HG03565 (cell line): Measurements from ENCODE around the gene NME9.
"Not testable (repeated sequence)": the region's sequence is repeated elsewhere in the genome, so short reads cannot be mapped to it uniquely, and the experiment has no call there.

Source experiments
- ATAC-seq: cut with Tn5 transposase; IDR thresholded peaks from one replicate; pipeline ENCODE4 v1.9.1; 2021; ENCODE audit warnings: mild to moderate bottlenecking, moderate library complexity; ENCODE audit not compliant: unreplicated experiment

Gene NME9, protein sequence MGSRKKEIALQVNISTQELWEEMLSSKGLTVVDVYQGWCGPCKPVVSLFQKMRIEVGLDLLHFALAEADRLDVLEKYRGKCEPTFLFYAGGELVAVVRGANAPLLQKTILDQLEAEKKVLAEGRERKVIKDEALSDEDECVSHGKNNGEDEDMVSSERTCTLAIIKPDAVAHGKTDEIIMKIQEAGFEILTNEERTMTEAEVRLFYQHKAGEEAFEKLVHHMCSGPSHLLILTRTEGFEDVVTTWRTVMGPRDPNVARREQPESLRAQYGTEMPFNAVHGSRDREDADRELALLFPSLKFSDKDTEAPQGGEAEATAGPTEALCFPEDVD

DNA sequence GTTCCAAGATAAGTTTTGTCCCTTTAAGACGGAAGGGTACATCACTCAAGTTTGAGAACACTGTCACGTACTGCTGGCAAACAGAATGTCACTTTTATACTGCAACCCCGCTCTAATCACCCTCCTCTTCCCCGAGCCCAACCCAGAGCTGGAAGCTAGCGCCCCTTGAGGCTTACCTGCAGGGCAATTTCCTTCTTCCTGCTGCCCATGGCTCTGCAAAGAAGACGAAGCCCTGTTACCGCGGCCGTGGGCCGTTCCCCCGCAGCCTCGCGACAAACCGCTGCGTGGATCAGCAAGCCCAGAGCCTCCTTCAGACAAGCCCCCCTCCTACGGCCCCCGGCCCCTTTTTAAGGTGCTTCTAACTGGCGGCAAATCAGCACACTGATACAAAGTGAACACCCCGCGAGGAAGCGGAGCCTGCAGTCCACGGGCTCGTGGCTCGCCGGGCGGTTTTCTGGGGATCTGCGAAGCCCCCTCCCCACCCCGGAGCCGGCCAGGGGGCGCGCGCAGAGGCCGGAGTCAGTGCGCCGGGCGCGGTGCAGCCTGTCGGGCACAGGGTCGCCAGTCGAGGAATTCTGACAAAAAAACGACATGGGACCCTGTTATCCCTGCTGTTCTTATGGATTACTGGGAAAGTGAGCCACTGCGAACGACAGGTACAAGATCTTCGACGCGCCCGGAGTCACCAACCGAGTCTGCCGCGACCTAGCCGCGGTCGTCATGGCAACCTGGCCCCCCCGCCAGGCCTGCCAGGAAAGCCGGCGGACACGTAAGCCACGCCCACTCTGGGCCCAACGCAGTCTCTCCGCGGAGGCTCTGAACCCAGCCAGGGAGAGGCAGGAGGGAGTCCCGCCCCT lies at the start of gene NME9:
NME9 (minus strand) TSS at position 725 of the 857 bp plus-strand sequence; CDS start at position 209, 516 bp downstream.
- peak; percentile 64 for ATAC-seq

DNA sequence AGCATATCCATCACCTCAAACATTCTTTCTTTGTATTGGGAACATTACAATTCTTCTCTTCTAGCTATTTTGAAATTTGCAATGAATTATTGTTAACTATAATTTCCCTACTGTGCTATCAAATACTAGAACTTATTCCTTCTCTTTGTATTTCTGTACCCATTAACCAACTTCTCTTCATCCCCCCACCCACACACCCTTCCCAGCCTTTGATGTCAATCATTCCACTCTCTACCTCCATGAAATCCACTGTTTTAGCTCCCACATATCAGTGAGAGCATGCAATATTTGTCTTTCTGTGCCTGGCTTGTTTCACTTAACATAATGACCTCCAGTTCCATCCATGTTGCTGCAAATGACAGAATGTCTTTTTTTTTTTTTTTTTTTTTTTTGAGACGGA lies 49.3 kb upstream of the NME9 start:
- no peak for ATAC-seq

DNA sequence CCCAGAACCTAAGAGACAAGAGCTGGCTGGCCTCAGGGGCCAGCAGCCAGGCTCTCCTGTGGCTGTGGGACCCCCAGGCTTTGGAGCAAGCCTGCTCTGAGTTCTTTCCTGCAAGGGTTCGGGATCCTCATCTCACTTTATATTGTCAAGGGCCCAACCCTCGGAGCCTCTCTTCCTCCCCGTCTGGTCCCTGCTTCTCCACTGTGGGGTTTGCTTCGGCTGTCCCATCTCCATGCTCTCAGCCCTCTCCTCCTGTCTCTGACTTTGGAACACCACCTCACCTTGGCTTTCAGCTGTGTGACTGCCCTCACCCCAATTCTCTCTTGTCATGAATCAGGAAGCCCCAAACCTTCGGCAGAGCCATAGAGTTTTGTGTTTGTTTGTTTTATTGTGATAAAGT lies 48.7 kb upstream of the NME9 start:
- no peak for ATAC-seq

DNA sequence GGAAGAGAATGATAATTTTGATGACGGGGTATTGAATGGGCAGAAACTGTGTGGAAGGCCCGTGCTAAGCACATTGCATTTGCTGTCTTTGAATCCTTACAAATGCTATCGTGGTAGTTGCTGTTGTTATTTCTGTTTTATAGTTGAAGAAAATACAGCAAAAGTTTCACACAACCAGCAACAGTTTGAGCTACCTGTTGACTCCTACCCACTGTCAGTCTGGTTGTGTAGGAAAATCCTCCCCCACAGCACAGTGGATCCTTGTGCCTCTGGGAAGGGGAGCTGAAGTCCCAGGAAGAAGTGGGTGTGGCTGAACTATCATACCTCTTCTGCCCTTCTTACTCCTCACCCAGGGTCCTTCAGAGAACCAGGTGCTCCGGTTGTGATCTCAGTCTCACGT lies 48.2 kb upstream of the NME9 start:
- ATAC-seq = no peak

DNA sequence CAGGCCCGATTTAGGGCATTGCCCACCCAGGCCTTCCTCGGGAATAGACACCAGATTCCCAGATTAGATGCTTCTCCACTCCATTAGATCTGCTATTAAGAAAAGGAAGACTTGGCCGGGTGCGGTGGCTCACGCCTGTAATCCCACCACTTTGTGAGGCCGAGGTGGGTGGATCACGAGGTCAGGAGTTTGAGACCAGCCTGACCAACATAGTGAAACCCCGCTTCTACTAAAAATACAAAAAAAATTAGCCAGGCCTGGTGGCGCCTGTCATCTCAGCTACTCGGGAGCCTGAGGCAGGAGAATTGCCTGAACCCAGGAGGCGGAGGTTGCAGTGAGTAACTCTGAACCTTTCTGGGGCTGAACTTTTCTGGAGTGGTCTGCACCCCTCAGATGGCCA lies 47.6 kb upstream of the NME9 start:
- ATAC-seq = not testable (repeated sequence)

DNA sequence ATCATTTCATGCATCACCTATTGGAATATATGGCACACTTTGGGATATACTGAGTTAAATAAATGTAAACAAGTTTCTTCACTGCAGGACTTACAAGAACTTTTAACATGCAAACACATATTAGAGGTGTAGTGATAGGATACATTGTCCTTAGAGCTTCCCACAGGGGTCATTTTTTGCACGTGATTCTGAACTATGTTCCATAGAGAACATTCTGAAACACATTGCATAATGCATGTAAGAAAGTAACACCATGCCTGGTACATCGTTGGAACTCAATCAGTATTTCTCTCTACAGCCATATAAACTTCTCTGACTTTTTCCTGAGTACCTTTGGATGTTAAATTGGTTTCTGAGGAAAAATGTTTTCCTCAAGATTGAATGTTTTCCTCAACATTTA lies 47.0 kb upstream of the NME9 start:
- no peak for ATAC-seq

DNA sequence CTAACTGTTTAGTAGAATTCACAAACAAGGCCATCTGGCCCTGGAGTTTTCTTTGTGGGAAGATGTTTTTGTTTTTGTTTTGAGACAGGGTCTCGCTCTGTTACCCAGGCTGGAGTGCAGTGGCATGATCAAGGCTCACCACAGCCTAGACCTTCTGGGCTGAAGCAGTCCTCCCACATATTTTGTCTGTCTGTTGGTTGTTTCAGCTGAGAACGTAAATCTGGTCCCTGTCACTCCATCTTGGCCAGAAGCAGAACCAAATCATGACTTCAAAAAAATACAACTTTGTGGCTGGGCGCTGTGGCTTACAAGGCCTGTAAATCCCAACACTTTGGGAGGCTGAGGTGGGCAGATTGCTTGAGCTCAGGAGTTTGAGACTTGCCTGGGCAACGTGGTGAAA lies 45.8 kb upstream of the NME9 start:
- ATAC-seq = no peak

DNA sequence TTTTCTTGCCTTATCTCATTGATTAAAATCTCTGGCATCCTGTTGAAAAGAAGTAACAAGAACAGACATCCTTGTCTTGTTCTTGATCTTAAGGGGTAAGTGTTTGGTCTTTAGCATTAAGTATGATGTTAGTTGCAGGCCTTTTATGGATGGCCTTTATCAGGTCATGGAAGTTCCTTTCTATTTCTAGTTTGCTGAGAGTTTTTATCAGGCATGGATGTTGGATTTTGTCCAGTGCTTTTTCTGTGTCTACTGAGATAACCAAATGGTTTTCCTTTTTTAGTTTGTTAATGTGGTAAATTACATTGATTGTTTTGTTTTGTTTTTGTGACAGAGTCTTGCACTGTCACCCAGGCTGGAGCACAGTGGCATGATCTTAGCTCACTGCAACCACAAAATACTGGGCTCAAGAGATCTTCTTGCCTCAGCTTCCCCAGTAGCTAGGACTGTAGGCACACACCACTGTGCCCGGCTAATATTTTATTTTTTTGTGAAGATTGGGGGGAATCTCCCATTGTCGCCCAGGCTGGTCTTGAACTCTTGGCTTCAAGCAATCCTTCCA lies 45.0 kb upstream of the NME9 start:
- no peak for ATAC-seq

DNA sequence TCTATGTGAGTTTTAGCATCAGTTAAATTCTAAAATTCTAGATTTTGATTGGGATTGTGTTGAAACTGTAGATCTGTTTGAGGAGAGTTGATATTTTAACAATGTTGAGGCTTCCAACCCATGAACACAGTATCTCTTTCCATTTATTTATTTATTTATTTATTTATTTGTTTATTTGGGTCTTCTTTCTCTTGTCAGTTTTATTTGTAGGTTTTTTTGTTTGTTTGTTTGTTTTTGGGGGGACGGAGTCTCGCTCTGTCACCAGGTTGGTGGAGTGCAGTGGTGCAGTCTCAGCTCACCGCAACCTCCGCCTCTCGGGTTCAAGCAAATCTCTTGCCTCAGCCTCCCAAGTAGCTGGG lies 44.1 kb upstream of the NME9 start:
- ATAC-seq = no peak

DNA sequence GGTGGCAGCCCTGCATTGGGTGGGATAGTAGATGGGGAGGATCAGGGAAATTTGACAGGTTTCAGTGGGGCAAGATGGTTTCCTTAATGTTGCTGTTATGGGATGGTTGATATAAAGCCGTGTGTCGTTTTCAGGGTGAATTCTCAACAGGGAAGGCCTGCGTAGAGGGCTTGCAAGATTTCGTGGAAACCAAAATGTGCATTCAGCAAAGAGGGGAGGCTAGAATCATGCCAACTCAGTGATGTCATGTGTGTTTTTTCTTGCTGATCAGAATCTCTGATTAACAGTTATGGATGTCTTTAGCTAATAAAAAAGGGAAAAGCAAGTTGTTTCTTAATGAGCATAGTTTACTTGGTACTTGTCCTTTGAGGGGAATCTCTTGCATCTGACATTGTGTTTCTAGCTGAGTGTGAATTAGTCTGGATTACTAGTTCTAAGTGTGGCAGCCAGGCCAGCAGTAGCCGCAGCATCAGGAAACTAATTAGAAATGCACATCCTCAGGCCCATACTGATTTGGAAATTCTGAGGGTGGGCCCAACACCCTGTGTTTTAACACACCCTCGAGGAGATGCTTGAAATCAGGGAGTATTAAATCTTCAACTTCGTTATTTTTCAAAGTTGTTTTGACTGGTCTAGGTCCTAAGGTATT lies 43.6 kb upstream of the NME9 start:
- ATAC-seq = no peak

DNA sequence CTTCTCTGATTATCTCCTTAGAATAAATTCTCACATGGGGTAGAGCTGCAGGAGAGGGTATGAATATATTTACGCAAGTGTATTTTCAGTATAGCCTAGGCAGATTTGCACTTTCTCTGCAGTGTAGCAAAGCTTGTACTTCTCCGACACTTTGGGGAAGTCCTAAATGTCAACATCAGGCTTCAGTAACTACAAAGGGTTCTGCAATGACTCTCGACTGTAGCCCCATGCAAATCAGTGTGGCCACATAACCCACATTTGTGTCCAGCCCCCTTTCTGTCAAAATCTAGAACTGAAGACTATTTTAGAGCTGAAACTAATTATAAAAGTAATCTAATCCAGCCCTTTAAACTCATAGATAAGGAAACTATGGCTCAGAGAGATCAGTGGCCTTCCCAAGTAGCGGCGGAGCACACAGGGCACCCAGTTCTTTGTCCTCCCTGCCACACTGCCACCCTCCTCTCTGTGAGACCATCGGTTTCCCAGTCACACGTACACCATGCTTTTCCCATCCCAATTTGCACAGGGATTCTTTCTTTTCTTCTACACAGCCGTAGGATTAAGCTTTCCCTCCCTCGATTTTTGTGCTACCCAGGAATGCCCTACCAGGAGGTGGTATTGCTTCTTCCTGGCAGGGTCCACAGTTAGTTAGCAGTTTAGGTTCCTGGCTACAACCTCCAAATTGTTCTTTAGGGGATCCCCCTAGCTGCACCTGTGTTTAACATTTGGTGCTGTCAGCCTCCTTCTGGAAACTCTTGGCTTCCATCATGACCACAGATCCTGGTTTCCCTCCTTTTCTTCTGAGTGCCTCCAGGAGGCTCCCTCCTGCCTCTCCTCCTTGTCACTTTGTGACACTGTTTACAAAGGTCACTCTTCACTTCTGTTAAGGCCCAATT lies 41.7 kb upstream of the NME9 start:
- ATAC-seq = peak; percentile 100

DNA sequence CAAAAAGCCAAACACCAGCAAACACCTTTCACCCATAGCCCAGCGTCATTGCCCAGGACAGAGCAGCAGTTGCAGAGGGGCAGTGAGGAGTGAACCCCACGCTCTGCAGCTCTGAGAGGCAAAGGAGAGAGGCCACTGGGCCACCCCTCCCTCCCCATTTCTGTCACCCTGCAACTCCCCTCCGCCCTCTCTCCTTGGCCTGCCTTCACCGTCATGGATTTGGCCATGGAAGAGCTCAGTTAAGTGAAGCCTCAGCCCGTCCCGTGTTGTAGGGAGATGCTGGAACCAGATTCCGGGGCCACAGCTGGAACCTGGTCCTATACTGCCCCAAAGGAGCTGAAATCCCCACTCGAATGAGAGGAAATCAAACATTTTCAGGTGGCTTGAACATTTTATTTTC lies 40.7 kb upstream of the NME9 start:
- ATAC-seq = no peak

DNA sequence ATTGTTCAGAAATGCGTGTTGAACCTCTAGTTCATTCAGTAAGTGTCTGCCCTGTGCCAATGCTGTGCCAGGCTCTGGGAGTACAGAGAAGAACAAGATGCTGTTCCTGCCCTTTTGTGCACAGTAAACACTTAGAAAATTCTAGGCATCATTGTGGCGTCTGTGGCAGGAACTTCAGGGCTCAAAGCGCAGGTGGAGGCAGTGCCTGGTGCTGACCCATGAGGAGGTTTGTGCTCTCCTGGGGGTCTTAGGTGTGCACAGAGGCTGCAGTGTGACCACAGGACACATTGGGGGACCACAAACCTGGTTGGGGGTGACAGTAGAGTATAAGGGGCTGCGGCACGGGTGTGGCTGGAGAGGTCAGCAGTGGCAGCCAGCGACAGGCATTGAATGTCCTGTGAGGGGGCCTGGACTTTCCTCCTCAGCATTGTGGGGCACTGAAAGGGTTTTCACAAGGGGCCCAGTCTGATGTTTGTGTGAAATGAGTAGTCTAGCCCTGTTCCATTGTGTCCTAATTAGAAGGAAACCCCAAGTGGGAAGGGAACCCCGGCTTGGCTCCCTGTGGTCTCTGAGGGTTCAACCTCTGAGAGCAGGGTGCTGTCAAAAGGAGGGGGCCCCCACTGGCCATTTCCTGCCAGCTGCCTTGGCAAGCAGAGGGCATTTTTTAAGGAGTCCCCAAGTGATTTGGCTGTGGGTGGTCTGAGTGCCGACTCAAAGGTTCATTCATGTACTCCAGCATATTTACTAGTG lies 39.7 kb upstream of the NME9 start:
- ATAC-seq = no peak

DNA sequence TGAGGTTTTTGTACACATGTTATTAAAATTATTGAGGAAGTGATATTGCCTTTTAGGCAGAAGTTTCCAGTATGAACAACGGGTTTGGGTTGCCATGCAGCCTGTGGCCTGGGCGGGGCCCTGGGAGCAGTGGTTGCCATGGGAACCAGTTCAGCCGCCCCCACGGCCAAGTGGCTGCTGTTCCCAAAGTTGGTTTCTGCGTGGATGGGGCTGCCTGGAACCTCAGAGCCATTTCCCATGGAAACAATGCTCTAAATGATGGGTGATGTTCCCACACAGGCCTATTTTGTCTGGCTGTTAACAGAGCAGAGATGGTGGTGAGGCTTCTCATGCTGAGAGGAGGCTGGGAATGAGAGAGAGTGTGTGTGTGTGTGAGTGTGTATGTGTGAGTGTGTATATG lies 38.3 kb upstream of the NME9 start:
- ATAC-seq = no peak

DNA sequence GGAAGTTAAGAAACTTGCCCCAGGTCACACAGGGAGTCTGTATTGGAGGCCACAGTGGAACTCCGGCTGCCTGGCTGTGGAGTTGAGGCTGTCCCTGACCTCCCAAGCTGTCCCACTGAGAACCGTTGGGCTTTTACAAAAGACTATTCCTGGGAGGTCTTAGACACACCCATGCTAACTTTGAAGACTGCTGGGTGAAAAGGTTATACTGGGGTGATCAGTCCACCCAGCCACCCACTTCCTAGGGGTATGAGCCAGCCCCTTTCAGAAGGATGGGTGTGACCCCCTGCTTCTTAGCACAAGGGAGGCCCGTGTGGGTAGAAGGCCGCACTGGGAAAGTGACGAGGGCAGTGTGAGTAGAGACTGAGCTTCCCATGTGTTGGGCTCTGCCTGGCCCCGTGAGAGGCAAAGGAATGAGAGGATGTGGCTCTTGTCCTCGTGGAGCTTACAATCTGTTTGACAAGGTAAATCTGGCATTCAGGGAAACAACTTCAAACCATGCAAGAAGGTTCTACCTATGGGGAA lies 37.7 kb upstream of the NME9 start:
- ATAC-seq = no peak

DNA sequence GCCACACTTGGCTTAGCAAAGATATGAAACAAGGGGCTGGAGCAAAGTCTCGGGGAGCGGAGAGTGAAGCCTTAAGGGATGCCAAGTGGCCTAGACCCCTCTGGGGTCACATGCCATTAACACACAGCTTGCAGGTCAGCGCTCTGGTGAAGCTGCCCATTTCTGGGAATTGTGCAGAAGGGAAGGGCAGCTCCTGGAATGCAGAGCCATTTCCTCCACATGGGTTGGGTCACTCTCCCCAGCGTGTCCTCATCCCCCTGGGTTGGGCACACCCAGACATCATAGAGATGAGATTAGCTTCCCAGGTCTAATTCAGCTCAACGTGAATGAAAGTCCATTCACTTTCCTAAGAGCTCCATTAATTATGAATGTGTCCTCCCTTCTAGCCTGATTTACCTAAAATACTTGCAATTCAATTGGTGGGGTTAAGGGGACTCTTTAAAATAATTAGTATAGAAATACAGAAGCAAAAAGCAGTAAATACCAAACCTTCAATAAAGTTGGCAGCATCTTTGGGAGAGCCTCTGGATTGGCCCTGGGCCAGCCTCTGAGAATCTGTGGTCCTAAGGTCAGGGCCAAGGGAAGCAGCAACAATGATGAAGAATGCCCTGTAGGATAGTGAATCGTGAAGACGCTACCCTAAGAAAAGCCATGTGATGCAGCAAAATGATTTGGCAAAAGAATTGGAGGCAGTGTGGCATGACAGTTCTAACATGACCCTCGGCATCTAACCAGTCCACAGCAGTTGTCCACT lies 36.5 kb upstream of the NME9 start:
- ATAC-seq = no peak

DNA sequence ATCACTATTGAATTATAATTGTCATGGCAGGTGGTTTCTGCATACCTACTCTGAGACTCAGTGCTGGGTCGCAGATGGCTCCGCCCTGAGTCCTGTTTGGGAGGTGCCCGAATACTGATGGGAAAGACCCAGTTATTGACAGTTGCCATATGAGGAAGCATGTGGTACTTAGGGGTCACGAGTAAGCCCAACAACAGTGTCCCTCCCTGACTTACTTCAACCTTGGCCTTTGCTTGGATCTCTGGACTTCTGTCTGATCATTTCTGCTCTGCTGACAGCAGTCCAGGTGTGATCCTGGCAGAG lies 35.6 kb upstream of the NME9 start:
- no peak for ATAC-seq

DNA sequence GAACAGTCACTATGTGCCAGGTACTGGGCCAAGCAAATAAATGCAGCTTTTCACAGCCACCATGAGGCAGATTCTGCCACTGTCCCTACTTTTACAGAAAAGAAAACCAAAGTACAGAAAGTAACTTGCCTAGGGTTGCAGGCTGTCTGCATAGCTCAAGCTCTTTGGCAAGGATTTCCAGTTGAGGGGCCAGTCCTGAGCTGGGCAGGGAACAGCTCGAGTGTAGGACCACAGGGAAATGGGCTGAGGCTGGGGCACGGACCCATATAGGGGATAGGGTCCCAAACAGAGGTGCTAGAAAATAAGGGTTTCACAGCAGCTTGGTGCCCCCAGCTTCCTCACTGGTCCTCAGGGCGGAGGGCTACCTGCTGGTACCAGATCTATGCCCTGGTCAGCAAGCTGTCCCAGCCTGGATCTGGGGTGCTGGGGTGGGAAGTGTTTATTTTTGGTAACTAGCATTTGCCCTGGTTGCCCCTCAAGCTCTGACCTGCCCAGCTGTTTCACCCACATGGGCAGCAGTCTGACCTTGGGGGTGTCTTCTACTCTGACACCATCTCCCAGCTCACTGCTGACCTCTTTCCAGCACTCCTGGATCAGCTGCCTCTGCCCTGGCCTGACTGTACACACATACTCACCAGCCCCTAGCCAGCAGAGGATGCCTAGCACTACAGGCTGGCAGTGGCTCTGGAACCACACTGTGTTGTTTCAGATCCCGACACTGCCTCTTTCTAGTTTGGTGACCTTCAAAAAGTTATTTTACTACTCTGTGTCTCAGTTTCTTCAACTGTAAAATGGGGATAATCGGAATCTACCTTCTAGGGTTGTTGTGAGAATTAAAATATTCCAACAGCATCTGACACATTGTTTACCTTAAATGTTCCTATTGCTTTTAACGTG lies 35.0 kb upstream of the NME9 start:
- ATAC-seq = no peak
